Rectal smooth muscle tissue (tissue), 1 donor: ENCODE measurements around the gene FGFR4.

Source experiments
- H3K27ac ChIP-seq: one replicate; pipeline ENCODE4 v1.7.0; 2013; ENCODE audit warnings: low read depth, low read length, inconsistent platforms
- H3K27me3 ChIP-seq: one replicate; pipeline ENCODE4 v1.7.0; 2013; ENCODE audit warnings: low read length; ENCODE audit not compliant: control insufficient read depth, insufficient read depth
- H3K36me3 ChIP-seq: one replicate; pipeline ENCODE4 v1.7.0; 2013; ENCODE audit warnings: low read length; ENCODE audit not compliant: control insufficient read depth, insufficient read depth
- H3K4me1 ChIP-seq: one replicate; pipeline ENCODE4 v1.7.0; 2013; ENCODE audit warnings: low read length; ENCODE audit not compliant: control insufficient read depth, insufficient read depth
- H3K4me3 ChIP-seq: one replicate; pipeline ENCODE4 v1.7.0; 2013; ENCODE audit warnings: low read length
- H3K9ac ChIP-seq: one replicate; pipeline ENCODE4 v1.7.0; 2013; ENCODE audit warnings: low read length

FGFR4 gene

DNA sequence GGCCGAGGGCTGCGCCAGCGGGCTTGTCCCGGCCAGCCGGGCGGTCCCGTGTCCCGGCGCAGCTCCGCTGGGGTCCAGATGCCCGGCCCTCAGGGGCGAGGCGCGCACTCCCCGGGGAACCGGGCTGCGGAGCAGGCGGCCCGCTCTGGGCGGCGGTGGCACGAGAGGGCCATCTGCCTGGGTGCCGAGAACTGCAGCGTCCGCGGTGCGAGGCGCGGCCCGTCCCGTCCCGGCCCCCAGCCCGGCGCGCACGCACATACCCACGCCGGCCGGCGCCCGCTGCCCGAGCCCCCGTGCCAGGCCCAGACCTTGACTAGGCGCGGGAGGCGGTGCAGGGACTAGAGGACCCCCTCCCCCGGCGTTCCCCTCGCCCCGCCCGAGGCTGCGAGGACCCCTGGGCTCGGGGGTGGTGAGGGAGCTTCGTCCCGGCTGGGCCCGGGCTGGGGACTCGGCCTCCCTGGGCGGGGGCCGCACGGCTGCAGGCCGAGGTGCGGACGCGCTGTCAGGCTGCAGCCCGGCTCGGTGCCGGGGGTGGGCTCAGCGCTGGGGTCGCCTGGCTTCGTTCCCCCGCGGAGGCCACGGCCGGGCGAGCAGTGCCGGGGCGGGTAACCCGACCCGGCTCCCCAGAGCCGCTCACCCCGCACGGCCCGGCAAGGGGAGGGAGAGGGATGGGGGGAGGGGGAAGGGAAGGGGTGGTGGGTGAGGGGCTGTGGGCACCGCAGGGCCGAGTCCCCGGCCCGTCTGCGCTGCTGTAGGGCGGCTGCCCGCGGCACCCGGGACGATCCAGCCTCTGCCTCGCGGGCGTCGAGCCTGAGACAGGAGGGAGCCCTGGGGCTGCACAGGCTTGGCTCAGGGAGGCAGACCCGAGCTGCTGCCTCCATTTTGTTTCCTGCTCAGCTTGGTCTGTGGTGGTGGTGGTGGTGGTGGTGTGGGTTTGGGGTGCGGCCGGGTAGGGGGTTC is 45.7 kb downstream of the FGFR4 start:
- peak overlapping the region; percentile 35 for H3K9ac ChIP-seq
- H3K36me3 ChIP-seq = no peaks in the 10 kb centered on the region
- H3K4me3 ChIP-seq = peak overlapping the region; percentile 84
- peaks cover 27% of the 10 kb centered on the region for H3K4me1 ChIP-seq
- H3K27ac ChIP-seq = peak overlapping the region; percentile 93
- no peaks in the 10 kb centered on the region for H3K27me3 ChIP-seq

DNA sequence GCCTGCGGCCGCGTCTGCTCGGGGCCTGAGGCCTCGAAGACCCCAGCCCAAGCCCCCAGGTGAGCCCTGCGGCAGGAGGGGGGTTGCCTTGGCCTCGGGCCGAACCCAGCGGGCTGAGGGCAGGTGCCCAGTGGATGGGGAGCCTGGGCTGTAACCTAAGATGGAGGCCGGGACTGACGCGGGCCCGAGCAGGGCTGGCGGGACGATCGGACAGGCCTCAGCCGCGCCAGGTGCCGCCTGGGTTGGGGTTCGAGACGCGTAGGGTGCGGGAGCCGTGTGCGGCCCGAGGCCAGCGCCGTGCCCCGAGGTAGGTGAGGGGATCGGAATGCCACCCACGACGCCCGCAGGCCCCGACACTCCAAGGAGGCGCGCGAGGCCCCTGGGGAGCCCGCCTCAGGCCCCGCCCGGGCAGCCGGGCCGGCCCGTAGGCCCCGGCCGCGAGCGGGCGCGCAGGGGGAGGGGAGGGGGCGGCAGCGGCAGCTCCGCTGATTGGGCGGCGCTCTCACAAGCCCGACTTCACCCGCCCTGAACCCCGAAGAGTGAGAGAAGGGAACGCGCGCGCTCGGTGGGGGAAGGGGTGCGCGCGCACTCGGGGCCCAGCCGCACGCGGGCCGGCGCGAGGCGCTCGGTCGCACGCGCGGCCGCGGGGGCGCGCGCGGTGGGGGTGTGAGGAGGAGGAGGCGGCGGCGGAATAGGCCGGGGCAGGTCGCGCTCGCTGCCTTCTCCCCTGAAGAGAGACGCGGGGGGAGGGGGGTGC is 46.6 kb downstream of the FGFR4 start, which contains the start of gene NSD1:
Gene NSD1 (plus strand): TSS at position 678 of the 757 bp plus-strand sequence. CDS start 1,331 bp downstream, outside the sequence.
- peaks cover 29% of the 10 kb centered on the region for H3K4me1 ChIP-seq
- peak within 1 kb of the TSS; percentile 84 for H3K4me3 ChIP-seq
- H3K27ac ChIP-seq = peak within 1 kb of the TSS; percentile 93
- H3K36me3 ChIP-seq = no peaks in the 10 kb centered on the region
- peak within 1 kb of the TSS; percentile 35 for H3K9ac ChIP-seq
- H3K27me3 ChIP-seq = no peaks in the 10 kb centered on the region

DNA sequence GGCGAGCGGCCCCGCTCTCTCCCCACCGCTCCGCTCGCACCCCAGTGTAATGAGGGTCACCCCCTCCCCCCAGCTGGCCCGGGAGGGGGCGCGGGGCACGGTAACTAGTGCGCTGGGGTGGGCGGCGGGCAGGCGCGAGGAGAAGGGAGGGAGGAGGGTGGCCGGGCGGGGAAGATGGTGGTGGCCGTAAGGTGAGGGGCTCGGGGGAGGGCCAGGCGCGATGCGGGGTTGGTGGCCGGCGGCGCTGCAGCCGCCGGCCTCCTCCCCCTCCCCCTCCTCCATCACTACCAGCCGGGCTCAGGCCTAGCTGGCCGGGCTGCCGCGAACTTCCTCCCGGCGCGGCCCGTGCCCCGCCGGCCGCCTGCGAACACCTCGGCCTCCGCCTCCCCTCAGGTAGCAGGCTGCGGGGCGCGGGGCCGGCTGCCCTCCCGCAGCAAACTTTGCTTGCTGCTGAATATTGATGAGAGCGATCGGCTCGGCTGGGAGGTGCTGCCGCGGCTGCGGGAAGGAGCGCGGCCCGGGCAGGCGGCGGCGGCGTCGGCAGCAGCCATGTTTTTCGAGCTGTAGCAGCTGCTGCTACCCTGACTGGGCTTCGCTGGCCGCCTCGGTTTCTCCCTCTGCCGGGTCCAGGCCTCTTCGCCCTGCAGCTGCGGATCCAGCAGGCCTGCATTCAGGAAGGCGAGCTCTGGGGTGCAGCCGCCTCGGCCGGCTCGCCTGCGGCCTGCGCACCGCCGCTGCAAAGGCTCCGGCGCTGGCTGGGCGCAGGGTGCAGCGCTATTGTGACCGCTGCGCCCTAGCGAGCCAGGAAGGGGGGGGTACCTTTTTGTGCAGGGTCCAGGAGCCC is 47.4 kb downstream of the FGFR4 start:
- Histone ChIP-seq H3K9ac (peak overlapping the region; percentile 7), H3K27me3 (no peaks in the 10 kb centered on the region), H3K4me1 (peaks cover 29% of the 10 kb centered on the region), H3K36me3 (no peaks in the 10 kb centered on the region), H3K4me3 (peak overlapping the region; percentile 84), H3K27ac (peak overlapping the region; percentile 87)

DNA sequence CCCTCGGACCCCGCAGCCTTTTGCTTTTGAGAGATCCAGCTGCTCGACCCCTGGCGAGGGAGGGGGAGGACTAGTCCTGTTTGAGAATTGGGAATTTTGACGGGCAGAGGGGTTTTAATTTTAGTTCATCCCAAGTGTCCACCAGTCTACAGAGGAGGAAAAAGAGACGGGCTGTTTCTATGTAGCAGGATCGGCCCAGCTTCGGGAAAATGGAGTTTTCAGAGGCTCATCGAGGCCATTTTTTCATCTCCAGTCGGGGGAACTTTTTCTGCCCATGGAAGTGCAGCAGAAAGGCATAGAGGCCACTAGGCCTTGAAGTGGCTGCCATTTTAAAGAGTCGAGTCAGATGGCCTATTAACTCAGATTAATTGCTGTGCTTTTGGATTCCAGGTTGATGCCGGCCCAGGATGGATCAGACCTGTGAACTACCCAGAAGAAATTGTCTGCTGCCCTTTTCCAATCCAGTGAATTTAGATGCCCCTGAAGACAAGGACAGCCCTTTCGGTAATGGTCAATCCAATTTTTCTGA is 48.0 kb downstream of the FGFR4 start:
- Histone ChIP-seq H3K36me3 (no peaks in the 10 kb centered on the region), H3K27ac (peak overlapping the region; percentile 87), H3K27me3 (no peaks in the 10 kb centered on the region), H3K4me1 (peaks cover 29% of the 10 kb centered on the region), H3K4me3 (peak overlapping the region; percentile 84), H3K9ac (peak overlapping the region; percentile 7)

DNA sequence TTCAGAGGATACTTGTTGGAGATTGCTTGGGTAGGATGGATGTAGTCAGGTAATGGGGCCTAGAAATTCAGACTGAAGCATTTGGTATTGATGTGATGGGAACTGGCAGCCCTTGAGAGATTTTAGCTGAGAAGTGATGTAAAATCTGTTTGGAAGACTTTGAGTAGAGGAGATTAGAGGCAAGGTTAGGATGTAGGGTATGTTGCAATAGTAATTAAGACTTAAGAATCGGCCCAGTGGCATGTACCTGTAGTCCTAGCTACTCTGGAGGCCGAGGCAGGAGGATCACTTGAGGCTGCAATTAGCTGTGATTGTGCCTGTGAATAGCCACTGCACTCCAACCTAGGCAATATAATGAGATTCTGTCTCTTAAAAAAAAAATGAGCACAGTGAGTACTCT is 53.6 kb downstream of the FGFR4 start:
- Histone ChIP-seq H3K4me3 (no peak overlapping the region), H3K9ac (no peak overlapping the region), H3K36me3 (peaks cover 4% of the 10 kb centered on the region), H3K27me3 (no peaks in the 10 kb centered on the region), H3K27ac (no peak overlapping the region), H3K4me1 (peaks cover 28% of the 10 kb centered on the region)

DNA sequence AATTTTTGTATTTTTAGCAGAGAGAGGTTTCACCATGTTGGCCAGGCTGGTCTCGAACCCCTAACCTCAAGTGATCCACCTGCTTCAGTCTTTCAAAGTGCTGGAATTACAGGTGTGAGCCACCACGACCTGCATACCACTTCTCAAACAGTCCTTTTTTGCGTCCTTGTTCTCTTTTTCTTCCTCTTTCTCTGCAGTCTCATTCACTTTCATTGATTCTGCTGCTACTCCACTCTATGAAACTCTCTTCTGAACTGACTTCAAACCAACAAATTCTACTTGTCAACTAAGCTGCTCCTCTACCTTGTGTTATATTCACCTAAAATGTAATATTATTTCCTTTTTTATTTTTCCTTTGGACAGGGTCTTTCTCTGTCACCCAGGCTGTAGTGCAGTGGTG is 54.8 kb downstream of the FGFR4 start:
- peaks cover 17% of the 10 kb centered on the region for H3K4me1 ChIP-seq
- H3K9ac ChIP-seq = no peak overlapping the region
- peaks cover 4% of the 10 kb centered on the region for H3K36me3 ChIP-seq
- H3K27ac ChIP-seq = no peak overlapping the region
- no peaks in the 10 kb centered on the region for H3K27me3 ChIP-seq
- H3K4me3 ChIP-seq = no peak overlapping the region

DNA sequence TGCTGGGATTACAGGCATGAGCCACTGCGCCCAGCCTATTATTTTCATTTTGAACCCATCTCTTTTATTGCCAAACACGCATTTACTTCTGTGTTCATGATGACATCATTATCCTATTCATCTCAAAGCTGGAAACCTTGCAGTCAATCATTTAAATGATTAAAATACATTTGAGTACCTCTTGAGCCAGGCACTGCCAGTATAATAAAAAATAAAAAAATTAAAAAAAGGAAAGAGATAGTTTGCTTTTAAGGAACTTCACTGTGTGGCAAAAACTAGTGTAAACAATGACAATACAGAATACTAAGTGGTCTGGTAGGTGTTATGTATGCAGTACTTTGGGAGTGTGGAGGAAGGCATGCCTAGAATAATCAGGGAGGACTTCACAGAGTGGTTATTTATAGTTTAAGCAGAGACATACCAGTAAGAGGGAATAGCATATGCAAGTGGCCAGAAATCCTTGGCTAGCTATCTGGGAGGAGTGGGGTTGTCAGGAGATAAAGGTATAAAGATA is 55.4 kb downstream of the FGFR4 start:
- H3K9ac ChIP-seq = no peak overlapping the region
- H3K27me3 ChIP-seq = no peaks in the 10 kb centered on the region
- no peak overlapping the region for H3K27ac ChIP-seq
- no peak overlapping the region for H3K4me3 ChIP-seq
- peaks cover 10% of the 10 kb centered on the region for H3K4me1 ChIP-seq
- peaks cover 4% of the 10 kb centered on the region for H3K36me3 ChIP-seq

DNA sequence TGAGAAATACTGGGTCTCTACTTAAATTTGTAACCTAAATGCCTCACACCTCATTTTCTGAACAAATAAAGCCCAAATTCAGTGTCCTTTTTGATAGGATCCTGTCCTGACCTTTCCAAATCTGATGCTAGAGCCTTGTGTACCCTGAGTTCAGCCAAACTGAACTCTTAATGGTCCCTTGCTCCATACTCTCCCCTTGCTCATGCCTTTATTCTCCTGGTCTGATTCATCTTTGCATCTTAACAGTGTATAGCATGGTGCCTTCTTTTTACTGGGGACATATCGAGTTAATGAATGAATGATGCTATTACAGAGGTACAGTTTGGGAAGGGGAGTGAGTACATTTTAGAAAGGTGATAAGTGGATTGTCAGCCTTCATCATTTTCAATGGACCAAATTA is 56.1 kb downstream of the FGFR4 start:
- no peak overlapping the region for H3K9ac ChIP-seq
- H3K36me3 ChIP-seq = peaks cover 4% of the 10 kb centered on the region
- H3K27ac ChIP-seq = no peak overlapping the region
- H3K27me3 ChIP-seq = no peaks in the 10 kb centered on the region
- peaks cover 5% of the 10 kb centered on the region for H3K4me1 ChIP-seq
- H3K4me3 ChIP-seq = no peak overlapping the region

DNA sequence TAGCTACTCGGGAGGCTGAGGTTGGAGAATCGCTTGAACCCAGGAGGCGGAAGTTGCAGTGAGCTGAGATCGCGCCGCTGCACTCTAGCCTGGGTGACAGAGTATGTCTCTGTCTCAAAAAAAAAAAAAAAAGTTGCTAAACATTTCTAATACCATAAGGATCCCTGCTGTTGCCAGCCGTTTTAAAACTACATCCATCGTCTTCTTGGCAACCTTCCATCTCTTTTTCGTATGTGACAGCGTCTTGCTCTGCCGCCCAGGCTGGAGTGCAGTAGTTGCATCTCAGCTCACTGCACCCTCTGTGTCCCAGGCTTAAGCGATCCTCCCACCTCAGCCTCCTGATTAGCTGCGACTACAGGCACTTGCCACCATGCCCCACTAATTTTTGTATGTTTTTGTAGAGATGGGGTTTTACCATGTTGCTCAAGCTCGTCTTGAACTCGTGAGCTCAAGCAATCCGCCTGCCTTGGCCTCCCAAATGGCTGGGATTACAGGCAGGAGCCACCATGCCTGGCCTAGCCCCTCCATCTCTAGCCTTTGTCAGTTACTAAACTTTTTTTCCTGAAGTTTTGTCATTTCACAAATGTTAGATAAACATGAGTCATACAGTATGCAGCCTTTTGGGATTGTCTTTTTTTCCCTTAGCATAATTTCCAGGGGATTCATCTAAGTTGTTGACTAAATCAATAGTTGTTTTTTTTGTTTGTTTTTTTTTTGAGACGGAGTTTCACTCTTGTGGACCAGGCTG is 60.4 kb downstream of the FGFR4 start:
- peaks cover 5% of the 10 kb centered on the region for H3K4me1 ChIP-seq
- H3K9ac ChIP-seq = no peak overlapping the region
- H3K4me3 ChIP-seq = no peak overlapping the region
- no peak overlapping the region for H3K27ac ChIP-seq
- H3K27me3 ChIP-seq = no peaks in the 10 kb centered on the region
- H3K36me3 ChIP-seq = peaks cover 4% of the 10 kb centered on the region
